SK-N-SH treated with all-trans-retinoic acid at 6 μM for 48 hours (cell line): Measurements from ENCODE around the gene TMOD2.

ENCODE experiments used
- ATAC-seq: fragments of 200-7000 bp; cut with Tn5 transposase; 3 replicates; pipeline ENCODE4 v1.9.1; 2020; ENCODE audit warnings: mild to moderate bottlenecking, moderate library complexity
- ARNTL ChIP-seq: fragments of 450-650 bp; formaldehyde crosslinking; IDR thresholded peaks from 2 replicates; pipeline ENCODE4 v1.5.0; 2020; ENCODE audit warnings: low read depth, mild to moderate bottlenecking, moderate library complexity, borderline replicate concordance
- BACH2 ChIP-seq: fragments of 250-450 bp; sonication (Bioruptor Pico); IDR thresholded peaks from 2 replicates; pipeline ENCODE4 v1.9.0; 2021; ENCODE audit warnings: mild to moderate bottlenecking, borderline replicate concordance
- CREB5 ChIP-seq: fragments of 250-450 bp; sonication (Bioruptor Pico); IDR thresholded peaks from 2 replicates; pipeline ENCODE4 v1.5.1; 2020; ENCODE audit warnings: low read depth, mild to moderate bottlenecking, moderate library complexity
- CSDC2 ChIP-seq: fragments of 250-450 bp; sonication (Bioruptor Pico); IDR thresholded peaks from 2 replicates; pipeline ENCODE4 v1.5.0; 2020; ENCODE audit warnings: mild to moderate bottlenecking, moderate library complexity
- GLIS3 ChIP-seq: fragments of 250-450 bp; sonication (Bioruptor Pico); IDR thresholded peaks from 2 replicates; pipeline ENCODE4 v1.5.0; 2020; ENCODE audit warnings: mild to moderate bottlenecking, moderate library complexity
- ISL1 ChIP-seq: fragments of 250-450 bp; sonication (Bioruptor Pico); IDR thresholded peaks from 2 replicates; pipeline ENCODE4 v2.1.2; 2022; ENCODE audit warnings: mild to moderate bottlenecking, moderate library complexity
- OSR1 ChIP-seq: fragments of 250-450 bp; sonication (Bioruptor Pico); IDR thresholded peaks from 2 replicates; pipeline ENCODE4 v1.8.0; 2022; ENCODE audit warnings: moderate library complexity, mild to moderate bottlenecking, inconsistent platforms
- POU6F1 ChIP-seq: fragments of 250-450 bp; sonication (Bioruptor Pico); IDR thresholded peaks from 2 replicates; pipeline ENCODE4 v1.8.0; 2021; ENCODE audit warnings: low read depth, mild to moderate bottlenecking, moderate library complexity, borderline replicate concordance
- PPARA ChIP-seq: fragments of 250-450 bp; sonication (Bioruptor Pico); IDR thresholded peaks from 2 replicates; pipeline ENCODE4 v1.5.0; 2020; ENCODE audit warnings: mild to moderate bottlenecking, borderline replicate concordance
- RARB ChIP-seq: fragments of 250-450 bp; sonication (Bioruptor Pico); IDR thresholded peaks from 2 replicates; pipeline ENCODE4 v1.8.0; 2021; ENCODE audit warnings: mild to moderate bottlenecking, moderate library complexity
- SNAI2 ChIP-seq: fragments of 250-450 bp; sonication (Bioruptor Pico); IDR thresholded peaks from 2 replicates; pipeline ENCODE4 v1.5.0; 2020; ENCODE audit warnings: mild to moderate bottlenecking, moderate library complexity
- TCF4 ChIP-seq: fragments of 250-450 bp; sonication (Bioruptor Pico); IDR thresholded peaks from 2 replicates; pipeline ENCODE4 v1.8.0; 2021; ENCODE audit warnings: mild to moderate bottlenecking, moderate library complexity, borderline replicate concordance
- TSHZ2 ChIP-seq: fragments of 250-450 bp; sonication (Bioruptor Pico); IDR thresholded peaks from 2 replicates; pipeline ENCODE4 v1.5.0; 2020; ENCODE audit warnings: mild to moderate bottlenecking, moderate library complexity
- ZC3H10 ChIP-seq: fragments of 250-450 bp; sonication (Bioruptor Pico); IDR thresholded peaks from 2 replicates; pipeline ENCODE4 v1.5.1; 2021; ENCODE audit warnings: mild to moderate bottlenecking, moderate library complexity
- ZFP3 ChIP-seq: fragments of 250-450 bp; sonication (Bioruptor Pico); IDR thresholded peaks from 2 replicates; pipeline ENCODE4 v1.5.0; 2020; ENCODE audit warnings: mild to moderate bottlenecking, moderate library complexity
- ZFP30 ChIP-seq: fragments of 450-650 bp; formaldehyde crosslinking; IDR thresholded peaks from 2 replicates; pipeline ENCODE4 v1.5.0; 2022; ENCODE audit warnings: mild to moderate bottlenecking, moderate library complexity
- ZNF565 ChIP-seq: fragments of 450-650 bp; formaldehyde crosslinking; conservative IDR thresholded peaks from 2 replicates; pipeline ENCODE4 v1.5.0; 2020; ENCODE audit warnings: low read depth, mild to moderate bottlenecking, moderate library complexity
- ZNF70 ChIP-seq: fragments of 450-650 bp; formaldehyde crosslinking; IDR thresholded peaks from 2 replicates; pipeline ENCODE4 v1.5.0; 2020; ENCODE audit warnings: mild to moderate bottlenecking, moderate library complexity

TMOD2 gene

GRCh38 chr15:51750792-51751696, at the start of gene TMOD2:
TSS of gene TMOD2 (plus strand) at chr15:51751597. CDS start at chr15:51766442, 14,845 bp downstream.
- peak; percentile 93 for ATAC-seq
- TF ChIP-seq RARB (no peak), CREB5 (CRISPR knock-in tag) (no peak), TSHZ2 (no peak), ZNF565 (CRISPR knock-in tag) (no peak), BACH2 (CRISPR knock-in tag) (no peak), ZNF70 (no peak), ZFP30 (CRISPR knock-in tag) (no peak), GLIS3 (CRISPR knock-in tag) (no peak), ZC3H10 (CRISPR knock-in tag) (no peak), ZFP3 (CRISPR knock-in tag) (no peak), TCF4 (CRISPR knock-in tag) (no peak), ISL1 (CRISPR knock-in tag) (no peak), SNAI2 (CRISPR knock-in tag) (no peak), CSDC2 (CRISPR knock-in tag) (no peak), PPARA (CRISPR knock-in tag) (no peak), ARNTL (no peak), OSR1 (no peak), POU6F1 (CRISPR knock-in tag) (no peak)

- no peak for ATAC-seq
- TF ChIP-seq BACH2 (CRISPR knock-in tag) (no peak), TCF4 (CRISPR knock-in tag) (no peak), ZC3H10 (CRISPR knock-in tag) (no peak), ZNF565 (CRISPR knock-in tag) (no peak)
Measured at GRCh38 chr15:51702710-51703109, 48.7 kb upstream of the TMOD2 start.

GRCh38 chr15:51706291-51706690, 45.1 kb upstream of the TMOD2 start:
- peak; percentile 82 for ATAC-seq
- TF ChIP-seq ZC3H10 (CRISPR knock-in tag): no peak
- no peak for TF ChIP-seq ZFP30 (CRISPR knock-in tag)
- peak; percentile 47; the same call in 1 of the 2 replicates for TF ChIP-seq TCF4 (CRISPR knock-in tag)
- TF ChIP-seq CREB5 (CRISPR knock-in tag): peak; percentile 56; the same call in 1 of the 2 replicates

GRCh38 chr15:51706926-51707608, 44.3 kb upstream of the TMOD2 start:
- no peak for TF ChIP-seq TCF4 (CRISPR knock-in tag)
- no peak for TF ChIP-seq ZNF70

More at GRCh38 chr15:51706926-51707608, 44.3 kb upstream of the TMOD2 start:
- no peak for ATAC-seq
